ENCODE data around the gene SALL2.

Gene SALL2

GRCh38 chr14:21476925-21477681 is 49.0 kb downstream of the SALL2 start, which contains the start of the genes RAB2B and TOX4:
RAB2B (minus strand) TSS chr14:21476959; CDS start chr14:21476872, 87 bp downstream.
TOX4 (plus strand) TSS chr14:21477195; CDS start chr14:21477279, 84 bp downstream.
- peak; percentile 98 for DNase-seq

- no peak for DNase-seq
Measured at GRCh38 chr14:21476523-21476924, 49.6 kb downstream of the SALL2 start.

- no peak for DNase-seq
Measured at GRCh38 chr14:21475767-21476522, 50.2 kb downstream of the SALL2 start.

Measured in suppressor macrophage treated with lipopolysaccharide for 4 hours (primary cell).